Activated naive CD8-positive, alpha-beta T cell treated with anti-CD3 and anti-CD28 coated beads, Interleukin-2, amount 50 U/mL, for 24 hours (primary cell): Measurements from ENCODE around the gene GFI1B.
"Not testable (repeated sequence)": the region's sequence is repeated elsewhere in the genome, so short reads cannot be mapped to it uniquely, and the experiment has no call there.

Experiments
- ATAC-seq: fragments of 150-1000 bp; cut with Tn5 transposase; one replicate; pipeline ENCODE4 v1.10.0; 2021
- DNase-seq: peaks from one replicate; pipeline ENCODE4 v3.0.0; 2021
- H3K27ac Mint-ChIP-seq: one replicate; pipeline ENCODE4 v1.8.0; 2021; ENCODE audit warnings: mild to moderate bottlenecking, mixed read lengths
- H3K27me3 Mint-ChIP-seq: one replicate; pipeline ENCODE4 v1.8.0; 2021; ENCODE audit warnings: mixed read lengths
- H3K36me3 Mint-ChIP-seq: one replicate; pipeline ENCODE4 v1.8.0; 2021; ENCODE audit warnings: low read depth, mixed read lengths
- H3K4me1 Mint-ChIP-seq: one replicate; pipeline ENCODE4 v1.8.0; 2021; ENCODE audit warnings: mixed read lengths
- H3K4me3 Mint-ChIP-seq: one replicate; pipeline ENCODE4 v1.8.0; 2021; ENCODE audit warnings: mild to moderate bottlenecking, moderate library complexity, mixed read lengths
- H3K9me3 Mint-ChIP-seq: one replicate; pipeline ENCODE4 v1.8.0; 2021; ENCODE audit warnings: mixed read lengths

Gene GFI1B

GRCh38 chr9:132991351-132992300 lies 13.1 kb downstream of the GFI1B start:
- Mint-ChIP-seq H3K9me3 (no peaks in the 10 kb centered on the region), H3K27ac (no peak overlapping the region), H3K27me3 (peaks cover 21% of the 10 kb centered on the region), H3K4me1 (peaks cover 10% of the 10 kb centered on the region), H3K36me3 (no peaks in the 10 kb centered on the region), H3K4me3 (no peak overlapping the region)
- ATAC-seq (peak; percentile 25), DNase-seq (no peak)

GRCh38 chr9:132993511-132993939 lies 15.0 kb downstream of the GFI1B start:
- H3K27ac Mint-ChIP-seq: no peak overlapping the region
- peaks cover 10% of the 10 kb centered on the region for H3K4me1 Mint-ChIP-seq
- H3K9me3 Mint-ChIP-seq: no peaks in the 10 kb centered on the region
- ATAC-seq (no peak), DNase-seq (no peak)
- no peaks in the 10 kb centered on the region for H3K36me3 Mint-ChIP-seq
- no peak overlapping the region for H3K4me3 Mint-ChIP-seq
- peaks cover 19% of the 10 kb centered on the region for H3K27me3 Mint-ChIP-seq

GRCh38 chr9:132994410-132995120 lies 16.1 kb downstream of the GFI1B start:
- Mint-ChIP-seq H3K27me3 (peaks cover 20% of the 10 kb centered on the region), H3K4me3 (no peak overlapping the region), H3K36me3 (no peaks in the 10 kb centered on the region), H3K27ac (no peak overlapping the region), H3K4me1 (peaks cover 10% of the 10 kb centered on the region), H3K9me3 (no peaks in the 10 kb centered on the region)
- peak; percentile 37 for ATAC-seq
- no peak for DNase-seq

GRCh38 chr9:132995121-132995420 lies 16.6 kb downstream of the GFI1B start:
- Mint-ChIP-seq H3K27ac (no peak overlapping the region), H3K4me1 (peaks cover 10% of the 10 kb centered on the region), H3K27me3 (peaks cover 24% of the 10 kb centered on the region), H3K9me3 (no peaks in the 10 kb centered on the region), H3K36me3 (no peaks in the 10 kb centered on the region), H3K4me3 (no peak overlapping the region)
- DNase-seq (no peak), ATAC-seq (no peak)

- Mint-ChIP-seq H3K27ac (no peak overlapping the region), H3K4me3 (no peak overlapping the region), H3K4me1 (peaks cover 10% of the 10 kb centered on the region), H3K9me3 (no peaks in the 10 kb centered on the region), H3K27me3 (peaks cover 24% of the 10 kb centered on the region), H3K36me3 (no peaks in the 10 kb centered on the region)
- DNase-seq (no peak), ATAC-seq (no peak)
Measured at GRCh38 chr9:132995879-132996278, 17.4 kb downstream of the GFI1B start.

GRCh38 chr9:132996526-132996925 lies 18.0 kb downstream of the GFI1B start:
- Mint-ChIP-seq H3K4me3 (no peak overlapping the region), H3K9me3 (no peaks in the 10 kb centered on the region), H3K36me3 (no peaks in the 10 kb centered on the region), H3K27ac (no peak overlapping the region), H3K27me3 (peaks cover 25% of the 10 kb centered on the region), H3K4me1 (peaks cover 10% of the 10 kb centered on the region)
- DNase-seq (no peak), ATAC-seq (no peak)

GRCh38 chr9:132997591-132997990 lies 19.1 kb downstream of the GFI1B start:
- H3K9me3 Mint-ChIP-seq: no peaks in the 10 kb centered on the region
- ATAC-seq: no peak
- no peak overlapping the region for H3K27ac Mint-ChIP-seq
- H3K36me3 Mint-ChIP-seq: no peaks in the 10 kb centered on the region
- peaks cover 33% of the 10 kb centered on the region for H3K27me3 Mint-ChIP-seq
- peaks cover 9% of the 10 kb centered on the region for H3K4me1 Mint-ChIP-seq
- H3K4me3 Mint-ChIP-seq: no peak overlapping the region
- no peak for DNase-seq

- not testable (repeated sequence) for DNase-seq, H3K27ac Mint-ChIP-seq, H3K4me3 Mint-ChIP-seq, ATAC-seq, H3K4me1 Mint-ChIP-seq, H3K36me3 Mint-ChIP-seq, H3K9me3 Mint-ChIP-seq
- peaks cover 33% of the 10 kb centered on the region for H3K27me3 Mint-ChIP-seq
Measured at GRCh38 chr9:132998221-132998620, 19.7 kb downstream of the GFI1B start.

- H3K36me3 Mint-ChIP-seq: no peaks in the 10 kb centered on the region
- no peaks in the 10 kb centered on the region for H3K9me3 Mint-ChIP-seq
- no peak overlapping the region for H3K4me3 Mint-ChIP-seq
- peaks cover 36% of the 10 kb centered on the region for H3K27me3 Mint-ChIP-seq
- DNase-seq (no peak), ATAC-seq (no peak)
- H3K4me1 Mint-ChIP-seq: peaks cover 9% of the 10 kb centered on the region
- H3K27ac Mint-ChIP-seq: no peak overlapping the region
Measured at GRCh38 chr9:132998831-132999635, 20.5 kb downstream of the GFI1B start.

- Mint-ChIP-seq H3K27ac (no peak overlapping the region), H3K4me3 (no peak overlapping the region), H3K4me1 (peaks cover 2% of the 10 kb centered on the region), H3K27me3 (peaks cover 45% of the 10 kb centered on the region), H3K36me3 (no peaks in the 10 kb centered on the region), H3K9me3 (no peaks in the 10 kb centered on the region)
- DNase-seq (no peak), ATAC-seq (peak; percentile 30)
Measured at GRCh38 chr9:133002147-133003070, 23.9 kb downstream of the GFI1B start.

GRCh38 chr9:133003071-133003461 lies 24.6 kb downstream of the GFI1B start:
- ATAC-seq (no peak), DNase-seq (no peak)
- Mint-ChIP-seq H3K27ac (no peak overlapping the region), H3K4me1 (peaks cover 2% of the 10 kb centered on the region), H3K9me3 (no peaks in the 10 kb centered on the region), H3K36me3 (no peaks in the 10 kb centered on the region), H3K27me3 (peaks cover 47% of the 10 kb centered on the region), H3K4me3 (no peak overlapping the region)

- DNase-seq (no peak), ATAC-seq (no peak)
- Mint-ChIP-seq H3K27ac (no peak overlapping the region), H3K4me1 (peaks cover 2% of the 10 kb centered on the region), H3K4me3 (no peak overlapping the region), H3K36me3 (no peaks in the 10 kb centered on the region), H3K9me3 (no peaks in the 10 kb centered on the region), H3K27me3 (peaks cover 47% of the 10 kb centered on the region)
Measured at GRCh38 chr9:133003671-133004090, 25.2 kb downstream of the GFI1B start.

GRCh38 chr9:133004091-133004998 lies 25.9 kb downstream of the GFI1B start:
- Mint-ChIP-seq H3K36me3 (no peaks in the 10 kb centered on the region), H3K4me3 (no peak overlapping the region), H3K27me3 (peaks cover 45% of the 10 kb centered on the region), H3K4me1 (peaks cover 2% of the 10 kb centered on the region), H3K27ac (no peak overlapping the region), H3K9me3 (no peaks in the 10 kb centered on the region)
- no peak for DNase-seq
- ATAC-seq: no peak
